Heart left ventricle (tissue), 16 donors: ENCODE results near the gene ZNF618. TPM values are rescaled to one million over a fixed set of nuclear protein-coding genes. Genes with fewer than 3 reads are reported as not detected.

Experiments
- ATAC-seq, 4 donors: fragments of 200-7000 bp; cut with Tn5 transposase; one replicate each; pipeline ENCODE4 v1.9.1; 2020 to 2022; ENCODE audit warnings: moderate library complexity in 4 of 4, mild to moderate bottlenecking in 3 of 4, moderate number of reproducible peaks in 1 of 4
- DNase-seq, 5 donors: peaks; one replicate each; pipeline ENCODE4 v3.0.0-alpha.2; 2020
- H3K27ac ChIP-seq, 12 donors: fragments of 200-600 bp; sonication (generic) in 4 of 12; one replicate each; pipeline versions ENCODE4 v1.5.0 to v1.8.0; 2016 to 2022; ENCODE audit warnings: mild to moderate bottlenecking in 2 of 12
- H3K27me3 ChIP-seq, 9 donors: fragments of 200-600 bp; sonication (generic) in 2 of 9; one replicate each; pipeline versions ENCODE4 v1.5.1 to v1.8.0; 2016 to 2022; ENCODE audit warnings: mild to moderate bottlenecking in 3 of 9
- H3K36me3 ChIP-seq, 9 donors: fragments of 200-600 bp; sonication (generic) in 2 of 9; one replicate each; pipeline versions ENCODE4 v1.5.0 to v1.8.0; 2018 to 2022; ENCODE audit warnings: mild to moderate bottlenecking in 2 of 9
- H3K4me1 ChIP-seq, 12 donors: fragments of 200-600 bp; sonication (generic) in 4 of 12; one replicate each; pipeline versions ENCODE4 v1.5.0 to v1.8.0; 2016 to 2022; ENCODE audit warnings: mild to moderate bottlenecking in 3 of 12
- H3K4me3 ChIP-seq, 12 donors: fragments of 200-600 bp; sonication (generic) in 4 of 12; one replicate each; pipeline versions ENCODE4 v1.5.0 to v1.8.0; 2017 to 2022; ENCODE audit warnings: mild to moderate bottlenecking in 9 of 12, moderate library complexity in 4 of 12
- H3K9me3 ChIP-seq, 12 donors: fragments of 200-600 bp; sonication (generic) in 4 of 12; one replicate each; pipeline versions ENCODE4 v1.5.0 to v1.8.0; 2016 to 2022; ENCODE audit warnings: mild to moderate bottlenecking in 1 of 12
- CTCF ChIP-seq, 12 donors: fragments of 200-600 bp; sonication (generic) in 4 of 12; IDR thresholded peaks; one replicate each; pipeline versions ENCODE4 v1.5.0 to v1.8.0; 2018 to 2022; ENCODE audit warnings: antibody characterized with exemption in 12 of 12, mild to moderate bottlenecking in 5 of 12
- POLR2A ChIP-seq, 2 donors: fragments of 450-650 bp; IDR thresholded peaks; one replicate each; pipeline ENCODE4 v1.6.1; 2017; ENCODE audit warnings: antibody characterized with exemption in 2 of 2, mild to moderate bottlenecking in 2 of 2, moderate library complexity in 2 of 2
- WGBS, 4 donors: extraction: QIAGEN DNeasy Blood & Tissue Kit in 2 of 4; methylation state at CpG; one replicate each; pipeline versions ENCODE4 v1.1.5 to v1.1.7; 2013 to 2018; 5-methylcytosine and 5-hydroxymethylcytosine counted together
- intact Hi-C, 10 donors: fragments of 100-400 bp; cut with DNase I; formaldehyde crosslinking; loops; one replicate each; pipeline versions ENCODE4 v1.11.1 to v1.14.2; 2022
- polyA plus RNA-seq, 2 donors: library from polyadenylated mRNA; stranded (reverse); fragments of 200-250 nt; gene quantifications; one replicate each; pipeline ENCODE4 v1.2.3, GENCODE V29; 2013
- total RNA-seq, 9 donors: library from RNA; depleted of rRNA in 2 of 9; stranded (reverse); fragments of >200 nt in 2 of 9; fragmentation: NEBNext Ultra II Directional in 3 of 9; extraction: Animal tissue kit (Norgen Biotek cat#: 25700) in 3 of 9; gene quantifications; one replicate each; pipeline versions ENCODE4 v1.1.0 to v1.2.4, GENCODE V29; 2016 to 2023
- donor health status: ischemic (EF 13 %, LVEDD 7.1; RV severe dilation, severe dysfunction).
- donor health status: healthy with polysubstance abuse.
- donor health status: DM: no; HTN: yes; CAD: no.
- donor health status: DM: no; HTN: no; CAD: no.
- donor health status: ischemic (EF 25% LVEDD 6.9; RV normal size, moderate dysfunction).
- donor health status: ischemic (EF 25% LVEDD 5.7; RV mildly dilated, moderate dysfunction).
- donor health status: healthy.
- donor health status: DM: yes; HTN: yes; CAD: no.
- donor health status: ischemic (EF 35%, LVEDD 5.7; RV mildly dilated, moderate dysfunction).
- donor health status: nonischemic (EF 11% LVEDD 7.7; RV severe dilation, severe dysfunction).
- donor health status: DM: yes; HTN: yes; CAD: no.
- donor health status: PGD.
- donor health status: ischemic (EF 29% LVEDD 5.4; RV normal size, mild dysfunction).
- donor health status: nonischemic (EF 23%, LVEDD 6.1; RV moderate dilation, normal function).

Gene ZNF618
- total and polyA plus RNA-seq, 11 donors, result 0.81 to 4.2 (median 1.7) TPM

- intact Hi-C loops, result no loop called here
- no peaks in the 10 kb centered on the region for H3K36me3 ChIP-seq
- H3K27me3 ChIP-seq, result peaks cover 0 to 5% (median 0%) of the 10 kb centered on the region in 9 donors
- H3K4me1 ChIP-seq, result peaks cover 0 to 17% (median 5%) of the 10 kb centered on the region in 12 donors
- peaks cover 0 to 5% (median 0%) of the 10 kb centered on the region in 12 donors for H3K9me3 ChIP-seq
- no peak overlapping the region for H3K27ac ChIP-seq
- 58 to 71% (median 64%) methylated on average over 5 to 8 of the region's 8 CpGs for WGBS, 4 donors
- ATAC-seq (peak; percentile 47 to 84 (median 60)), DNase-seq (peak; percentile 38 to 79 (median 55))
- no peak overlapping the region for H3K4me3 ChIP-seq
- TF ChIP-seq CTCF (IDR thresholded peaks at IDR 0.05) (no peak), POLR2A (IDR thresholded peaks at IDR 0.05) (no peak)
Measured at GRCh38 chr9:114059047-114059803, 183.1 kb downstream of the ZNF618 start.

- Histone ChIP-seq H3K4me3 (no peak overlapping the region), H3K4me1 (peaks cover 0 to 17% (median 5%) of the 10 kb centered on the region in 12 donors), H3K36me3 (no peaks in the 10 kb centered on the region), H3K9me3 (peaks cover 0 to 5% (median 0%) of the 10 kb centered on the region in 12 donors), H3K27ac (no peak overlapping the region), H3K27me3 (peaks cover 0 to 5% (median 0%) of the 10 kb centered on the region in 9 donors)
- DNase-seq, result no peak
- 84 to 94% (median 90%) methylated on average over 8 of the region's 8 CpGs for WGBS, 4 donors
- intact Hi-C loops, result loop anchor here in 1 of 10 donors (10.0 kb wide), 1 partner anchor 55 kb away; no protein-coding TSS in a partner anchor
- ATAC-seq, result no peak
- TF ChIP-seq CTCF (IDR thresholded peaks at IDR 0.05) (no peak), POLR2A (IDR thresholded peaks at IDR 0.05) (no peak)
Measured at GRCh38 chr9:114060070-114060469, 184.0 kb downstream of the ZNF618 start.

- intact Hi-C loops, result loop anchor here in 1 of 10 donors (10.0 kb wide), 1 partner anchor 56 kb away; no protein-coding TSS in a partner anchor
- peaks cover 0 to 5% (median 0%) of the 10 kb centered on the region in 12 donors for H3K9me3 ChIP-seq
- TF ChIP-seq CTCF (IDR thresholded peaks at IDR 0.05) (no peak), POLR2A (IDR thresholded peaks at IDR 0.05) (no peak)
- peaks cover 0 to 17% (median 5%) of the 10 kb centered on the region in 12 donors for H3K4me1 ChIP-seq
- ATAC-seq (no peak), DNase-seq (no peak)
- no peak overlapping the region for H3K4me3 ChIP-seq
- peaks cover 0 to 5% (median 0%) of the 10 kb centered on the region in 9 donors for H3K27me3 ChIP-seq
- H3K36me3 ChIP-seq, result no peaks in the 10 kb centered on the region
- whole genome bisulfite sequencing, 4 donors, result 67 to 80% (median 71%) methylated on average over 9 of the region's 9 CpGs
- H3K27ac ChIP-seq, result no peak overlapping the region
Measured at GRCh38 chr9:114060711-114061110, 184.6 kb downstream of the ZNF618 start.

- Histone ChIP-seq H3K9me3 (peaks cover 0 to 5% (median 0%) of the 10 kb centered on the region in 12 donors), H3K4me1 (peaks cover 0 to 17% (median 5%) of the 10 kb centered on the region in 12 donors), H3K4me3 (no peak overlapping the region), H3K27me3 (peaks cover 0 to 5% (median 0%) of the 10 kb centered on the region in 9 donors), H3K36me3 (no peaks in the 10 kb centered on the region), H3K27ac (no peak overlapping the region)
- ATAC-seq, result no peak
- WGBS, 4 donors, result 95 to 99% (median 97%) methylated on average over 12 of the region's 12 CpGs
- no peak for TF ChIP-seq CTCF (IDR thresholded peaks at IDR 0.05)
- no peak for TF ChIP-seq POLR2A (IDR thresholded peaks at IDR 0.05)
- DNase-seq, result no peak
- intact Hi-C loops, result loop anchor here in 1 of 10 donors (10.0 kb wide), 1 partner anchor 56 kb away; no protein-coding TSS in a partner anchor
Measured at GRCh38 chr9:114061292-114061691, 185.2 kb downstream of the ZNF618 start.
